Measurements from ENCODE around the gene BHLHE40. TPM values are rescaled to one million over a fixed set of nuclear protein-coding genes. Genes with fewer than 3 reads are reported as not detected.

BHLHE40 gene
- total RNA-seq, 2 experiments from 2014 or later: 167 to 182 TPM

GRCh38 chr3:4977853-4978203, 1.4 kb upstream of the BHLHE40 start:
- H3K27ac ChIP-seq (ENCODE audit: low read depth in 1 of 2, low read length in 2 of 2): peak overlapping the region; percentile 84 to 91
- H3K4me1 Mint-ChIP-seq (ENCODE audit: low read depth): peaks cover 49% of the 10 kb centered on the region
- POLR2A ChIA-PET: interaction anchor here (1.0 to 4.5 kb wide), 12 partner anchors 9 to 485 kb away, joined by 3 to 38 read pairs (median 6); partner anchors contain the start of gene ITPR1

GRCh38 chr3:4978204-4978965, 852 bp upstream of the BHLHE40 start:
- H3K27me3 Mint-ChIP-seq: no peaks in the 10 kb centered on the region
- no peaks in the 10 kb centered on the region for H3K9me3 Mint-ChIP-seq
- intact Hi-C loops (cut with DNase I, micrococcal nuclease): loop anchor here in 1 of 2 experiments (5.0 kb wide), 1 partner anchor 71 kb away; no protein-coding TSS in a partner anchor
- peak overlapping the region; percentile 98 for H3K4me3 Mint-ChIP-seq
- peak overlapping the region; percentile 96 for H3K27ac Mint-ChIP-seq
- Histone ChIP-seq H3K27me3 (ENCODE audit: control insufficient read depth in 1 of 2, insufficient read depth in 2 of 2, low read length in 2 of 2) (no peaks in the 10 kb centered on the region), H3K27ac (ENCODE audit: low read depth in 1 of 2, low read length in 2 of 2) (peak overlapping the region; percentile 84 to 91), H3K4me1 (ENCODE audit: insufficient read depth, low read length) (peaks cover 61% of the 10 kb centered on the region), H3K36me3 (ENCODE audit: insufficient read depth, low read length) (peaks cover 15% of the 10 kb centered on the region), H3K4me3 (ENCODE audit: low read length) (peak overlapping the region; percentile 95), H3K9me3 (ENCODE audit: control insufficient read depth in 1 of 2, insufficient read depth in 1 of 2, low read length in 2 of 2) (no peaks in the 10 kb centered on the region)
- peaks cover 40% of the 10 kb centered on the region for H3K36me3 Mint-ChIP-seq (ENCODE audit: low read depth)
- ATAC-seq (ENCODE audit: poor library complexity) (peak; percentile 45), DNase-seq (peak; percentile 24 to 93 (median 62))
- ChIA-PET CTCF (interaction anchor here (0.8 to 2.9 kb wide), 4 partner anchors 70 to 266 kb away, joined by 3 to 17 read pairs (median 7); no protein-coding TSS in a partner anchor), POLR2A (interaction anchor here (1.0 to 4.5 kb wide), 18 partner anchors 9 to 485 kb away, joined by 3 to 38 read pairs (median 5); partner anchors contain the start of gene ITPR1)
- TF ChIP-seq CTCF (IDR thresholded peaks at IDR 0.05): no peak
- peaks cover 52% of the 10 kb centered on the region for H3K4me1 Mint-ChIP-seq (ENCODE audit: low read depth)

More at GRCh38 chr3:4977853-4978203, 1.4 kb upstream of the BHLHE40 start:
- ATAC-seq (ENCODE audit: poor library complexity): peak; percentile 6
- peak in 5 of 14 experiments; percentile 11 to 43 (median 19) for DNase-seq
- H3K36me3 ChIP-seq (ENCODE audit: insufficient read depth, low read length): peaks cover 9% of the 10 kb centered on the region
- peak overlapping the region; percentile 95 for H3K4me3 ChIP-seq (ENCODE audit: low read length)
- H3K4me1 ChIP-seq (ENCODE audit: insufficient read depth, low read length): peaks cover 55% of the 10 kb centered on the region
- peak overlapping the region; percentile 96 for H3K27ac Mint-ChIP-seq
- no peaks in the 10 kb centered on the region for H3K27me3 Mint-ChIP-seq
- peaks cover 37% of the 10 kb centered on the region for H3K36me3 Mint-ChIP-seq (ENCODE audit: low read depth)
- intact Hi-C loops (cut with DNase I, micrococcal nuclease): loop anchor here in 1 of 2 experiments (5.0 kb wide), 1 partner anchor 71 kb away; no protein-coding TSS in a partner anchor
- H3K9me3 Mint-ChIP-seq: no peaks in the 10 kb centered on the region
- CTCF ChIA-PET: interaction anchor here (1.4 to 2.7 kb wide), 4 partner anchors 69 to 266 kb away, joined by 3 to 18 read pairs (median 6); no protein-coding TSS in a partner anchor
- no peaks in the 10 kb centered on the region for H3K27me3 ChIP-seq (ENCODE audit: control insufficient read depth in 1 of 2, insufficient read depth in 2 of 2, low read length in 2 of 2)
- TF ChIP-seq CTCF (IDR thresholded peaks at IDR 0.05): no peak
- peak overlapping the region; percentile 92 for H3K4me3 Mint-ChIP-seq
- no peaks in the 10 kb centered on the region for H3K9me3 ChIP-seq (ENCODE audit: control insufficient read depth in 1 of 2, insufficient read depth in 1 of 2, low read length in 2 of 2)

- Histone ChIP-seq H3K4me1 (ENCODE audit: insufficient read depth, low read length) (peaks cover 67% of the 10 kb centered on the region), H3K27ac (ENCODE audit: low read depth in 1 of 2, low read length in 2 of 2) (peak overlapping the region; percentile 84 to 91), H3K27me3 (ENCODE audit: control insufficient read depth in 1 of 2, insufficient read depth in 2 of 2, low read length in 2 of 2) (no peaks in the 10 kb centered on the region), H3K9me3 (ENCODE audit: control insufficient read depth in 1 of 2, insufficient read depth in 1 of 2, low read length in 2 of 2) (no peaks in the 10 kb centered on the region), H3K4me3 (ENCODE audit: low read length) (peak overlapping the region; percentile 95), H3K36me3 (ENCODE audit: insufficient read depth, low read length) (peaks cover 21% of the 10 kb centered on the region)
- Mint-ChIP-seq H3K9me3 (no peaks in the 10 kb centered on the region), H3K27ac (peak overlapping the region; percentile 94), H3K4me1 (ENCODE audit: low read depth) (peaks cover 58% of the 10 kb centered on the region), H3K36me3 (ENCODE audit: low read depth) (peaks cover 46% of the 10 kb centered on the region), H3K27me3 (no peaks in the 10 kb centered on the region), H3K4me3 (peak overlapping the region; percentile 98)
- DNase-seq (peak; percentile 68 to 97 (median 80)), ATAC-seq (ENCODE audit: poor library complexity) (peak; percentile 51)
- TF ChIP-seq CTCF (IDR thresholded peaks at IDR 0.05): no peak
- intact Hi-C loops (cut with DNase I, micrococcal nuclease): loop anchor here in 1 of 2 experiments (5.0 kb wide), 1 partner anchor 72 kb away; no protein-coding TSS in a partner anchor
- CTCF ChIA-PET: interaction anchor here (0.8 to 2.9 kb wide), 10 partner anchors 32 to 267 kb away, joined by 3 to 29 read pairs (median 7); no protein-coding TSS in a partner anchor
- POLR2A ChIA-PET: interaction anchor here (1.0 to 4.5 kb wide), 16 partner anchors 8 to 258 kb away, joined by 3 to 38 read pairs (median 5); no protein-coding TSS in a partner anchor
Observed at GRCh38 chr3:4978966-4979427, 240 bp upstream of the BHLHE40 start.

Measured in CD4-positive, alpha-beta T cell (primary cell).